ENCODE data around the gene SDHB.

DNA sequence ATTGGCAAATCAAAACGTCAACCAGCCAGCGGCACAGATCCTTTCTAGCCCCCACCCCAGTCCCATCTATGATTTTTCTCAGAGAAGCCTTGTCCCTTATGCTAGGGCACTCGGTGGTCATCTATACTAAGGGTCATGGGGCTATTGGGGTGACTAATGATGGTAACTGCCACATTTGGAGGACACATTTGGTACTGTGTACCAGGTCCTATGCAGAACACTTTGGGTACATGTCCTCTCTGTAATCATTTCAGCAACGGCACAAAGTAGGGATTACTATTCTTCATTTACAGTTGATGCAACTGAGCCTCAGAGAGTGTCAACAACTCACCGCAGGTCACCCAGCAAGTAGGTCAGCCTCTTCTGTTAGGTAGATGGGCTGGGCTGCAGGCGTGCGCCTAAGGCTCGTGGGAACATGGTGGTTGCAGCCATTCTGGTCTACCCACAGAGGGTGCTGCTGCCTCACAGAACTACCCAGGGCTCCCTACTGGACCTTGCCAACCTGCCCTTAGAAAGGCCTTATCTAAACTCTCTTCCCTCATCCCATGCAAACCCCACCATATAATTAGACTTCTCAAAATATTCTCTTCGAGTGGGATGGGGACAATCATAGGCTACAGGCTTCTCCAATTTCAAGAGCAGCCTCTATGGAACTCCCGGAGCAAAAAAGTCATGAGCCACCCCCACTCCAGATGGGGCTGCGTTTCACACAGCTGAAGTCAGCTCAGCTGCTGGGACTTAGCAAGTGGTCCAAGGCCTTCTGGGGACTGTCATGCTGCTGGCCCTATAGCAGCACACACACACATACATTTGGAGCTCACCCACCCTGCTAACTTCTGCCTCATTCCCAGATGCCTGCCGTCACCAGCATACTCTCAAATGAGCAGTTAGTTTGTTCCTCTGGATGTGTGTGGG lies 5.8 kb upstream of the SDHB start:
- TF ChIP-seq NRF1 (IDR thresholded peaks at IDR 0.05; ENCODE audit: low read depth, low read length) (no peak), POLR2AphosphoS5 (IDR thresholded peaks at IDR 0.05; ENCODE audit: low read depth, low read length) (no peak), SMC3 (IDR thresholded peaks at IDR 0.05; ENCODE audit: low read depth, low read length) (peak; percentile 73), TAF1 (IDR thresholded peaks at IDR 0.05; ENCODE audit: borderline replicate concordance, low read depth, low read length) (no peak)
- TF ChIP-seq, protein P1, sequence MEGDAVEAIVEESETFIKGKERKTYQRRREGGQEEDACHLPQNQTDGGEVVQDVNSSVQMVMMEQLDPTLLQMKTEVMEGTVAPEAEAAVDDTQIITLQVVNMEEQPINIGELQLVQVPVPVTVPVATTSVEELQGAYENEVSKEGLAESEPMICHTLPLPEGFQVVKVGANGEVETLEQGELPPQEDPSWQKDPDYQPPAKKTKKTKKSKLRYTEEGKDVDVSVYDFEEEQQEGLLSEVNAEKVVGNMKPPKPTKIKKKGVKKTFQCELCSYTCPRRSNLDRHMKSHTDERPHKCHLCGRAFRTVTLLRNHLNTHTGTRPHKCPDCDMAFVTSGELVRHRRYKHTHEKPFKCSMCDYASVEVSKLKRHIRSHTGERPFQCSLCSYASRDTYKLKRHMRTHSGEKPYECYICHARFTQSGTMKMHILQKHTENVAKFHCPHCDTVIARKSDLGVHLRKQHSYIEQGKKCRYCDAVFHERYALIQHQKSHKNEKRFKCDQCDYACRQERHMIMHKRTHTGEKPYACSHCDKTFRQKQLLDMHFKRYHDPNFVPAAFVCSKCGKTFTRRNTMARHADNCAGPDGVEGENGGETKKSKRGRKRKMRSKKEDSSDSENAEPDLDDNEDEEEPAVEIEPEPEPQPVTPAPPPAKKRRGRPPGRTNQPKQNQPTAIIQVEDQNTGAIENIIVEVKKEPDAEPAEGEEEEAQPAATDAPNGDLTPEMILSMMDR (IDR thresholded peaks at IDR 0.05) = peak; percentile 77
- TF ChIP-seq, protein P2, sequence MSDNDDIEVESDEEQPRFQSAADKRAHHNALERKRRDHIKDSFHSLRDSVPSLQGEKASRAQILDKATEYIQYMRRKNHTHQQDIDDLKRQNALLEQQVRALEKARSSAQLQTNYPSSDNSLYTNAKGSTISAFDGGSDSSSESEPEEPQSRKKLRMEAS (IDR thresholded peaks at IDR 0.05; ENCODE audit: low read depth) = no peak
- TF ChIP-seq, protein P3, sequence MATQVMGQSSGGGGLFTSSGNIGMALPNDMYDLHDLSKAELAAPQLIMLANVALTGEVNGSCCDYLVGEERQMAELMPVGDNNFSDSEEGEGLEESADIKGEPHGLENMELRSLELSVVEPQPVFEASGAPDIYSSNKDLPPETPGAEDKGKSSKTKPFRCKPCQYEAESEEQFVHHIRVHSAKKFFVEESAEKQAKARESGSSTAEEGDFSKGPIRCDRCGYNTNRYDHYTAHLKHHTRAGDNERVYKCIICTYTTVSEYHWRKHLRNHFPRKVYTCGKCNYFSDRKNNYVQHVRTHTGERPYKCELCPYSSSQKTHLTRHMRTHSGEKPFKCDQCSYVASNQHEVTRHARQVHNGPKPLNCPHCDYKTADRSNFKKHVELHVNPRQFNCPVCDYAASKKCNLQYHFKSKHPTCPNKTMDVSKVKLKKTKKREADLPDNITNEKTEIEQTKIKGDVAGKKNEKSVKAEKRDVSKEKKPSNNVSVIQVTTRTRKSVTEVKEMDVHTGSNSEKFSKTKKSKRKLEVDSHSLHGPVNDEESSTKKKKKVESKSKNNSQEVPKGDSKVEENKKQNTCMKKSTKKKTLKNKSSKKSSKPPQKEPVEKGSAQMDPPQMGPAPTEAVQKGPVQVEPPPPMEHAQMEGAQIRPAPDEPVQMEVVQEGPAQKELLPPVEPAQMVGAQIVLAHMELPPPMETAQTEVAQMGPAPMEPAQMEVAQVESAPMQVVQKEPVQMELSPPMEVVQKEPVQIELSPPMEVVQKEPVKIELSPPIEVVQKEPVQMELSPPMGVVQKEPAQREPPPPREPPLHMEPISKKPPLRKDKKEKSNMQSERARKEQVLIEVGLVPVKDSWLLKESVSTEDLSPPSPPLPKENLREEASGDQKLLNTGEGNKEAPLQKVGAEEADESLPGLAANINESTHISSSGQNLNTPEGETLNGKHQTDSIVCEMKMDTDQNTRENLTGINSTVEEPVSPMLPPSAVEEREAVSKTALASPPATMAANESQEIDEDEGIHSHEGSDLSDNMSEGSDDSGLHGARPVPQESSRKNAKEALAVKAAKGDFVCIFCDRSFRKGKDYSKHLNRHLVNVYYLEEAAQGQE (IDR thresholded peaks at IDR 0.05; ENCODE audit: low read depth, low read length) = no peak
